DMS53 (cell line): Measurements from ENCODE around the gene SIRT4.

ENCODE experiments used
- DNase-seq: peaks from one replicate; lab custom pipeline; 2025; lab: John Stamatoyannopoulos, UW

Gene SIRT4

DNA sequence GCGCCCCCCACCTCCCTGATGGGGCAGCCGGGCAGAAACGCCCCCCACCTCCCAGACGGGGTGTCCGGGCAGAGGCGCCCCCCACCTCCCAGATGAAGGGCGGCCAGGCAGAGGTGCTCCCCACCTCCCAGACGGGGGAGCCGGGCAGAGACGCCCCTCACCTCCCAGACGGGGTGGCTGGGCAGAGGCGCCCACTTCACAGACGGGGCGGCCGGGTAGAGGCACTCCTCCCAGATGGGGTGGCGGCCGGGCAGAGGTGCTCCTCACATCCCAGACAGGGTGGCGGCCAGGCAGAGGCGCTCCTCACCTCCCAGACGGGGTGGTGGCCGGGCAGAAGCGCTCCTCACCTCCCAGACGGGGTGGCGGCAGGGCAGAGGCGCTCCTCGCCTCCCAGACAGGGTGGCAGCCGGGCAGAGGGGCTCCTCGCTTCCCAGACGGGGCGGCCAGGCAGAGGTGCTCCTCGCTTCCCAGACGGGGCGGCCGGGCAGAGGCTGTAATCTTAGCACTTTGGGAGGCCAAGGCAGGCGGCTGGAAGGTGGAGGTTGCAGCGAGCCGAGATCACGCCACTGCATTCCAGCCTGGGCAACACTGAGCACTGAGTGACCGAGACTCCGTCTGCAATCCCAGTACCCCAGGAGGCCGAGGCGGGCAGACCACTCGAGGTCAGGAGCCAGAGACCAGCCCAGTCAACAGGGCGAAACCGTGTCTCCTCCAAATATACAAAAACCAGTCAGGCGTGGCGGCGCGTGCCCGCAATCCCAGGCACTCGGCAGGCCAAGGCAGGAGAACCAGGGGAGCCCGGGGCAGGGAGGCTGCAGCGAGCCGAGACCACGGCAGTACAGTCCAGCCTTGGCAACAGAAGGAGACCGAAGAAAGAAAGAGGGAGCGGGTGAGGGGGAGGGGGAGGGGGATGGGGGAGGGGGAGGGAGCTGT is 23.7 kb upstream of the SIRT4 start:
- peak; percentile 43 for DNase-seq

DNA sequence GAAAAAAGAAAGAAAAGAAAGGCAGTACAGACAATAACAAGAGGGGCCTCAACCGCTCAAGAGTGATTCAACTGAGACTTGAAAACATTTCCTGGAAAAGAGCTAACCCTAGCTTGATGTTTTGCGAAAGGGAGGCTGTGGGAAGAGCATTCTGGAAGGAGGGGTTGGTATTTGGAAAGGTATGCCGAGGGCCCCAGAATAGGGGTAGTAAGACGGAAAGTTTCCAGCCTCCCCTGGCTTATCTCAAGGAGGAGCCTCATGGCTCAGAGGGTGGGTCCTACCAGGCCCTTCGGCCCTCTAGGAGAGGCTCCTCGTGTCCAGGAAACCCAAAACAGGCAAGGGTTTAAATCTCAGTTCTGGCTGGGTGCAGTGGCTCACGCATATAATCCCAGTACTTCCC is 18.8 kb upstream of the SIRT4 start:
- DNase-seq, result no peak

DNA sequence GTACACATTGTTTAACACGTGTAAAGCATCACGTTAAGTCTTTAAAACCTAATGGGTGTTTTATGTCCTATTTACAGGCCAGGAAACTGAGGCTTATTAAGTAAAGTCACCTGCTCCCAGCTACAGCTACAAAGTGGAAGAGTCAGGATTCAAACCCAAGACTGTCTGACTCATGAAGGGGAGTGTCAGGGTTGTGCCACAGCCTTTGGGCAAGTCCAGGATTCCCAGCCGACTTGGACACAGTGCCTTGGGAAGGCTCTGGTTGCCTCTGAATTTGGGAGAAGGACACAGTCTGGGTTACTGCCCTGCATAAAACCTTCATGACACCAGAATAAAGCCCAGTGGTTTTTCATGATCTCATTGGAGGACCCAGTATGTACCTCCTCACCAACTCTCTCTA is 17.7 kb upstream of the SIRT4 start:
- no peak for DNase-seq

DNA sequence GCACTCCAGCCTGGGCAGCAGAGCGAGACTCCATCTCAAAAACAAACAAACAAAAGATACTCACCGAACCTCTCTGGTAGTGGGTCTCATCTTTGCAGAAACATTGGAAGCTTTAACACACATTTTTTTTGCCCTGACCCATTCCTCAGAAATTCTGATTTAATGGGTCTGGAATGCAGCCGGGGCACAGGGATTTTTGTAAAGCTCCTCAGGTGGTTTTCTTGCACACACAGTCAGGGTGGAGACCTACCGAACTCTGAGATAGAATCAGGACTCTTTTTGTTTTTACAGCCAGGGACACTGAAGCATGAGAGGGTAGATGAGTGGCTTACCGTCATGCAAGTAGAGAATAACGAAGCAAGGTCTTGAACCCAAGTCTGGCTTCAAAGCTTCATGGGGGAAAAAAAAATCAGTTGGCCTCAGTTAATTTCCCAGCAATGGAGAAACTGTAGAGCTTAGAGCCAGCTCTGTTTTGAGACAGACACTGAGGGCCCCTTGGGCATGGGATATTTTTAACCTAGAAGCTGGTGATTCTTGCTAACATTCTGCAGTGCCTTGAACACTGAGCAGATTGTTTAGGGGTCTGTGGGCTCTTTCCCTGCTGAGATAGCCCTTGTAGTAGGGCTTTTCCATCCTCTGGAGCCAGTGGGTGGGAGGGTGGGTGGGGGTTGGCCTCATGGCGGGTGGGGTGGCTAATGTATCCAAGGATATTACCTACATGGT is 15.2 kb upstream of the SIRT4 start:
- DNase-seq, result no peak

DNA sequence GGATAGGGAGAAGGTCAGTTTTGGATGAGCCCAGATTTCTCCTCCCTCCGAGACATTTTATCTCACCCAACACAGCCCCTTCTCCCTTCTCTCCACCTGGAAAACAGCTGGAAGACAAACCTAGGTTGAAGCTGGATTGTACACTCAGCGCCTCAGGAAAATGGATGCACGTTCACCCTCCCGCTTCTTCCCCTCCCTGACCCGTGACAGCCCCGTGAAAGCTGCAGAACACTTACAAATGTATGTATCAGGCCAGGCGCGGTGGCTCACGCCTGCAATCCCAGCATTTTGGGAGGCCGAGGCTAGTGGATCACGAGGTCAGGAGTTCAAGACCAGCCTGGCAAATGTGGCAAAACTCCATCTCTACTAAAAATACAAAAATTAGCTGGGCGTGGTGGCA is 14.6 kb upstream of the SIRT4 start:
- DNase-seq, result no peak

DNA sequence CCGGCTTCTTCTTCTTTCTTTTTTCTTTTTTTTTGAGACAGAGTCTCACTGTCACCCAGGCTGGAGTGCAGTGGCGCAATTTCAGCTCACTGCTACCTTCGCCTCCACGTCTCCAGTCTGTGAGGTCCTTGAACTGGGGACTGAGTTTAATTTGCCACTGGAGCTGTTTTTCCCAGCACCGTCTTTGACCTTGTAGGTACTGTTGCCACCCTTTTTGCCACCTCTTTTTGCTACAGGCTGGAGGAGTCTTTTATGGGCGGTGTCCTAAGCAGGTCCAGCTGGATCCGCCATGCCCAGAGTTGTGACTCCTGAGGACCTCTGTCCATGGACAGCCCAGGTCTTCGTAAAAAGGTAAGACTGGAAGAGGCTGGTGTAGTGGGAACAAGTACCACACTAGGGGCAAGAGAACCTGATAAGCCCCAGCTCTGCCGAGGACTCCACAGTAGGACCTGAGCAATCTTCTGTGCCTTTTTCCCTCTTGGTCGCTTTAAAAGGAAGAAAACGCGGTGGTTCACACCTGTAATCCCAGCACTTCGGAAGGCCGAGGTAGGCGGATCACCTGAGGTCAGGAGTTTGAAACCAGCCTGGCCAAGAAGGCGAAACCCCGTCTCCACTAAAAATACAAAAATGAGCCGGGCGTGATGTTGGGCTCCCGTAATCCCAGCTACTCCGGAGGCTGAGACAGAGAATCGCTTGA is 11.4 kb upstream of the SIRT4 start:
- peak; percentile 87 for DNase-seq

DNA sequence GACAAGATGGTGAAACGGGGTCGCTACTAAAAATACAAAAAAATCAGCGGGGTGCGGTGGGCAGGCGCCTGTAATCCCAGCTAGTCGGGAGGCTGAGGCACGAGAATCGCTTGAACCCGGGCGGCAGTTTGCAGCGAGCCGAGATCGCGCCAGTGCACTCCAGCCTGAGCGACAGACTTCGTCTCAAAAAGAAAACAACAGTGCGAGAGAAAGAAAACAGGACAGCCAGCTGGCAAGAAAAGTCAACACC is 9.8 kb upstream of the SIRT4 start:
- no peak for DNase-seq

DNA sequence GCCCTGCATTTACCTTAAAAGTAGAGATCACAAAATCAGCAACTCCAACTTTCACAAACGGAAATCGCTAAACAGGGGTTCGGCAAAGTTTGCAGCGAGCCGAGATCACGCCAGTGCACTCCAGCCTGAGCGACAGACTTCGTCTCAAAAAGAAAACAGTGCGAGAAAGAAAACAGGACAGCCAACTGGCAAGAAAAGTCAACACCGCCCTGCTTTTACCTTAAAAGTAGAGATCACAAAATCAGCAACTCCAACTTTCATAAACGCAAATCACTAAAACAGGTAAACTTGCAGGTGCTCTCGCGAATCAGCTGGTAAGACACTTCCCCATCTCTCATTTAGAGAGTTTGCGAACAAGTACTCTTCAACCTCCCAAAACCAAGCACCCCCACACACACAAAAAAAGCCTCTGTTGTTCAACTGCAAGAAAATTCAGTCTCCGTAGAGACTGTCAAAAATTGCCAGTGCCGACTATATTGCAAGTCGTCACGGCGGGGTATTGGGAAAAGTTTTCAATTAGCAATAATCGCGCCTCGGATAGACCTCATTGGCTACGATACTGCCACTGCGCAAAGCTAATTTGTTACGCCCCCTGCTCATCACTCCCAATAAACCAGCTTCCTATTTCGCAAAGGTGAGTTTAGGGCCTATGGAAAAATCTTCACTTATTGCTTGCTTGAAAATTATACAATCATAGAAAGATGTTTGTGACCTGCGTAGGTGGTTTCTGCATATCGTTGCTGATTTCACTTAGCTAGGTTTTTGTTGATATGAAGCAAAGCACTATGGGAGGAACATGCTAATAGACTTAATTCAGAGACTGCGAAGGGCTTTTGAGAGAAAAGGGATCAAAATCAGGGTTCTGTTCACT is 9.2 kb upstream of the SIRT4 start, which contains the start of gene RNU4-1:
TSS of gene RNU4-1 (minus strand) at position 577 of the 871 bp plus-strand sequence.
- DNase-seq, result peak; percentile 96

DNA sequence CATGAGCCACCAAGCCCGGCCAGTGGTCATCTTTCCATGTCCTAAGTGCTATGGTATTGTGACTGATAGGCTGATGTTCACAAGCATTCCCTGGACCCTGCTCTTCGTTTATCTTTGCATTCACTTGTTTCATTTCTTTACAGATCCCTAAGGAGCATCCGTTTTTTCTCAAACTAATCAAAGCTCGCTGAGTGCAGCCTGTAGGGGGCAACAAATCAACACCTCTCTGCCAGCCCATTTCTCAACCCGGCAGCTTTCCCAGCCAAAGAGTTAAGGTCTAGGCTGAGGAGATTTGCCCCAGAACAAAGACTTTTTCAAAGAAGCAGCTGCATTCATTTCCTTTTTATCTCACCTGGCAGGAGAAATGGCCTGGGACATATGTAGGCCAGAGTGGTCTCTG is 12.1 kb downstream of the SIRT4 start:
- peak; percentile 52 for DNase-seq

DNA sequence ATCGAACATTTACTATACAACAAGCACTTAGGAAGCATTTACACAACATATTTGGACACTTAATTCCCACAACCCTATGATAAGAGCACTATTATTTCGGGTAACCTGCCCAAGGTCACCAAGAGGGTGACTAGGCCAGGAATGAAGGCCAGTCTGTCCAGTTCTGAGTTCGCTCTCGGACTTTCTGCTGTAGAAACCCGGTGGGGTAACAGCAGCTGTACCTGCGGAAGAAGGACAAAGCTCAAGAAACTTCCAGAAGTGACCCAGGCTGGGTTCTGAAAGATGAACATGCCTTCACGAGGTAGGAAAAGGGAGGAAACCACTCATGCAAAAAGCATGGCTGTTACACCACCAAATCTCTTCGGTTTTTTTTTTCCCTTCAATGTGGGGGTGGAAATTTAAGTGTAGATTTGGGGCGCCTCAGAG is 14.7 kb downstream of the SIRT4 start:
- DNase-seq, result peak; percentile 70

DNA sequence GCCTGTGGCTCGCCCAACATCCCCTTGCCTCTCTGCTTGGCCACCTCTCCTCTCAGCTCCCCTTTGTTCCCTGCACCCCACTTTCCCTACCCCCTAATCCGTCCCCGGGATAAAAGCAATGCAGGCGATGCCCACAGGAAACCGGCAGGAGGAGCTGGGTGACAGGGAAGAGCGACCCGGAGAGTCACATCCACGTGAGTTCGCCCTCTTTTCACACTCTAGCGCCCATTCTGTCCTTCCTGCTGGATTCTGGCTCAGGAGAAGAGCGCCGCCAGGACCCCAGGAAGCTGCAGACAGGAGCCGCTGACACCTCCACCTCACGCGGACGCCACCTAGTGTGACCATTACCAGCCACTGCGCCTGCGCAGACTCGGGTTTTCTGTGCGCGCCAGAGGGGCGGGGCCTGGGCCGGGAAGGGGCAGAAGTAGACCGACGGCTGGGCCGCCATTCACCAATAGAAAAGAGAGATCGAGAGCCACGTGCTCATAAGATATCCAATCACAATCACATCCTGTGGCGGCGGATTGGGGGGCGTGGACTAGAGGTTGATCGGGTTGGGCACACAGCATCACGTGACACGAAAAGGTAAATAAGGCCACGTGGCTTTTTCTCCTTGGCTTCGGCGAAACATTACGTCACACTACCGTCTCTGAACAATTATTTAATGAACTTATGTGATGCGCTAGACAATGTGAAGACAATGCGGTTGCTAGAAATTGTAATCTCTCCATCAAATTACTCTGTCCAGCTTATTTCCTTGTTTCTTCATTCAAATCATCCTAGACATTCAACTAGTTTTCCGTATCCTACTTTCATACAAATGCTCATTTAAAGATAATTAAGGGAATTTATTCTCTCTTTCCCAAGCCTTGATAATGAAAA is 15.3 kb downstream of the SIRT4 start:
- peak; percentile 100 for DNase-seq

DNA sequence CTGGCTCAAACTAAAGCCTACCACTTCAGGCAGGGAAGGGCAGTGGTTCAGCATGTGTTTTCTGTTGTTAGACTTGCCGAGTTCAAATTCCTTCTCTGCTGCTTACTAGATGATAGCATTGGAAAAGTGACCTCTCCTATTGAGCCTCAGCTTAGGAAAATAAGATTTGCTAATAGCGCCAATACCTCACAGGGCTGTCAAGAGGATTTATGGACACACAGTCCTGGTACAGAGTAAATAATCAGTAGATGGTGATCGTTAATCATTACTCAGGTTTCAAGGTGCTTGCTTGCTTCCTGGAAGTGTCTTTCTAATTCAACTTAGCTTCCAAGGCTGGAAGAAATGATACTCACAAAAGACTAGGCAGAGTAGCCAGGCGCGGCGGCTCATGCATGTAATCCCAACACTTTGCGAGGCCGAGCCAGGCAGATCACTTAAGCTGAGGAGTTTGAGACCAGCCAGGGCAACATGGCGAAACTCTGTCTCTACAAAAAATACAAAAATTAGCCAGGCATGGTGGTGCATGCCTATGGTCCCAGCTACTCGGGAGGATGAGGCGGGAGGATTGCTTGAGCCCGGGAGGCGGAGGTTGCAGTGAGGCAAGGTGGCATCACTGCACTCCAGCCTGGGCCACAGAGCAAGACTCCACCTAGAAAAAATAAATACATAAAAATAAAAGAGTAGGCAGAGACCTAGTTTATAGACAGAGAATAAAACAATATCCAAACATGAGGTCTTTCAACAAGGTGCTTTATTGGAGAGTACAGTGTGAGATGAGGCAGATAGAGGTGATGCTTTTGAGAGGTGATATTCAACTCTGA is 19.5 kb downstream of the SIRT4 start:
- DNase-seq, result peak; percentile 83

DNA sequence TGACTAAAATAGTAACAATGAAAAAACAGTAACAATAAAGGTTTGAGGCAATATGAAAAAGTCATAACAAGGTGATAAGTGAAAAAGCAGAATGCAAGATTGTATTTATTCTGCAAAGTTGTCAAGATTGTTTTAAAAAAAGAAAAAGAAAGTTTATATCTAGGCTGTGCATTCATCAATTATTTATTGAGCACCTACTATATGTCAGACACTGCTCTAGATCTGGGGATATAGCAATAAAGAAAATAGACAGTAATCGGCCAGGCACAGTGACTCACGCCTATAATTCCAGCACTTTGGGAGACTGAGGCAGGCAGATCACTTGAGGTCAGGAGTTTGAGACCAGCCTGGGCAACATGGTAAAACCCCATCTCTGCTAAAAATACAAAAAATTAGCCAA is 21.7 kb downstream of the SIRT4 start:
- DNase-seq, result no peak

DNA sequence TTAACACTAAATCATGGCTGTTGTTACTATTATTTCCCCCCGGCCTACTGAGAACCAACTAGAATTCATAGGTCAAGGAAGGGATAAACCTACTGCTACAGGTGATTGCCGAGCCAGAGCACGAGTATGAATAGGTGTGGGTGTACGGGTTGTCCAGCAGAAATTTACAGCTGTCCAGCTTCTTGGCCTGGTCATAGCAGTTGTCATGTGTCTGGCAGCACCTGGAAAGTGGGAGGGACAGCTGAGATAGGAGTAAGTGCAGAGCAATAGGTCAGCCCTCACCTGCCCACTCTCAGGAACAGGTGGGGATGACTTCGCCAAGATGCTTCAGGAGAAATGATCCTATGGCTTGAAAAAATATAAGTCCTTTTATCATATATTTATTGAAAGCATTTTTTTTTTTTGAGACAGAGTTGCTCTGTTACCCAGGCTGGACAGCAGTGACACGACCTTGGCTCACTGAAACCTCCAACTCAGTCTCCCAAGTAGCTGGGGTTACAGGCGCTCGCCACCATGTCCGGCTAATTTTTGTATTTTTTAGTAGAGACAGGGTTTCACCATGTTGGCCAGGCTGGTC is 22.8 kb downstream of the SIRT4 start:
- DNase-seq, result peak; percentile 31

DNA sequence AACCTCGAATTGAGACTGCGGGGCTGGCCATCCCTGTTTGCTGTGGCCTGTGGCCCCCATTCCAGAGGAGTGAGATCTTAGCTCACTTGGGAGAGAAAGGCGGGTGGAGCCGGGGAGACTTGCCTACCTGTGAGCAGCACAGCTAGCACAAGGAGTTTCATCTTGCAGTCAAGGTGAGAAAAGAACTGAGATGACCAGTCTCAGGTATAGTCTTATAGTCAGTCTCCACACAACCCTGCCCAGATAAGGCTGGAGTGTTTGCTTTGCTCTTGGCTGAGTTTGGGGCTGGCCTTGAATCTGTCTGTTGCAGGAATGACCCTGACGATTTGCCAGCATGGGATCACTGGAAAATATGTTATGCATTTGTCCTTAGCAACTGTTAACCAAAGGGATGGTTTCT is 25.5 kb downstream of the SIRT4 start, which contains the start of gene PLA2G1B:
TSS of gene PLA2G1B (minus strand) at position 187 of the 400 bp plus-strand sequence. CDS start at position 161, 26 bp downstream.
- peak; percentile 47 for DNase-seq

DNA sequence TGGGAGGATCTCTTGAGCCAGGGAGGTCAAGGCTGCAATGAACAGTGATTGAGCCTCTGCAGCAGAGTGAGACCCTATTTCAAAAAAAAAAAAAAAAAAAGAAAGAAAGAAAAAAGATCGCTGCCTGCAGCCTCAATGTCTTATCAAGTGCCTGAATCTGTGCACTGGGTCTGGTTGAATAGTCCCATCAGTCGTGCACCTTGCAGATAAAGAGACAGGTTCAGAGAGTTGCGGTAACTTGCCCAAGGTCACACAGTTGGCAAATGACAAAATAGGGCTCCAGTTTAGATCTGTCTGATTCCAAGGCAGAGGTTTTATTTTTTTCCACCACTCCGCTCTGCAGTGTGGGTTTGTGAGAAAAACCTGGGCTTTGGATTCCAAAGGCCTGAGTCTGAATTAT is 26.1 kb downstream of the SIRT4 start:
- no peak for DNase-seq

DNA sequence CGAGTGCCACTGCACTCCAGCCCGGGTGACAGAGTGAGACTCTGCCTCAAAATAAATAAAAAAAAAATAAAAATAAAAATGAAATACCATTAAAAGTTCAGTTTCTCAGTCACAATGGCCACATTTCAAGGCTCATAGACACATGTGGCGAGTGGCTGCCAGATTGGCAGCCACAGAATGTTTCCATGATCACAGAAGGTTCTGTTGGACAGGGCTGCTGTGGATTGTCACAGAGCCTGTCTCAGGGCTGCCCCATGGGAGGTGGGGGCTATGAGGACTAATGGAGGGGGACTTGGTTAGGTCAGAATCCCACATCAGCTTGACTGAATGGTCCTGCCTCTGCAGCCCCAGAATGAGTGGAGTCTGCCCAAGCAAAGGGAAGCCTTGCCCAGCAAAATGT is 29.3 kb downstream of the SIRT4 start:
- DNase-seq, result no peak

DNA sequence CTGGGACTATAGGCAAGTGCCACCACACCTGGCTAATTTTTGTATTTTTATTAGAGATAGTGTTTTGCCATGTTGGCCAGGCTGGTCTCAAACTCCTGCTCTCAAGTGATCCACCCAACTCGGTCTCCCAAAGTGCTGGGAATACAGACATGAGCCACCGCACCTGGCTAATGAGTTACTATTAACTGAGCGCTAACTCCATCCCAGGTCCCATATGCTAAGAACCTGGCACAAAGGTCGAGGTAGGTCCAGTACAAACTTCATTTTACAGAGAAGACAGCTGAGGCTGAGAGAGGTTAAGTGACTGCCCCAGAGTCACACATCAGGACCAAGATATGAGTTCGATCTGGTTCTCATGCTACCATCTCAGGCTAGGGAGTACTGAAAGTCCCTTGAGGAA is 29.9 kb downstream of the SIRT4 start:
- no peak for DNase-seq

DNA sequence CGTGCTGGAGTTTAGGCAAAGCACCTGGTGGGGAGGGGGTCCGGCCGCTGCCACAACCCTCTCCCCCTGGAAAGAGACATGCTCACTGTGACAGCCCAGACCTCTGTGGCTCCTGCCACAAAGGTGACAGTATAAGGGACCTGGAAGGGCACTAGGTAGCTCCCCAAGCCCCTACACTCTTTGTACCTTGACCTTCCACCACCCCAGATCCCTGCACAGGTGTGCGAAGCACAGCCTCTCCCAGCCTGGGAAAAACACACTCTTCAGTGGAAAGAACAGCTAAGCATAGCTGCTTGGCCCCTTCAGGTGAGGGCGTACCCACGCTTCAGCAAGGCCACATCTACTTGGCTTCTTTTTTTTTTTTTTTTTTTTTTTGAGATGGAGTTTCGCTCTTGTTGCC is 30.4 kb downstream of the SIRT4 start:
- no peak for DNase-seq
